Spleen (tissue), 7 donors: ENCODE data around the gene GRIK4.

Experiments
- POLR2A ChIP-seq, 3 donors: fragments of 450-650 bp; IDR thresholded peaks; one replicate each; pipeline ENCODE4 v1.5.1; 2017; ENCODE audit warnings: antibody characterized with exemption in 3 of 3, mild to moderate bottlenecking in 1 of 3
- POLR2AphosphoS5 ChIP-seq, 3 donors: sonication (generic); formaldehyde crosslinking; IDR thresholded peaks; one replicate each; pipeline ENCODE4 v1.5.1; 2017; ENCODE audit warnings: antibody characterized with exemption in 3 of 3
- TF ChIP-seq, protein P1 (sequence below), 11 experiments: fragments of 200-600 bp in 7 of 11; fragments of 450-650 bp in 4 of 11; sonication (generic) in 4 of 11; IDR thresholded peaks in 8 of 11; conservative IDR thresholded peaks in 3 of 11; 1 replicate in 7 of 11; 2 replicates in 4 of 11; pipeline versions ENCODE4 v1.4.0 to v1.8.0; 2016 to 2021; ENCODE audit warnings: antibody characterized with exemption in 11 of 11, inconsistent platforms in 4 of 11, mild to moderate bottlenecking in 1 of 11
- donor health status: DM: no; HTN: no; CAD: no; lungs with moderate emphysema.
- donor health status: DM: no; HTN: no; CAD: no.
- donor health status: DM: no; HTN: no; CAD: no.

- TF ChIP-seq, protein P1, sequence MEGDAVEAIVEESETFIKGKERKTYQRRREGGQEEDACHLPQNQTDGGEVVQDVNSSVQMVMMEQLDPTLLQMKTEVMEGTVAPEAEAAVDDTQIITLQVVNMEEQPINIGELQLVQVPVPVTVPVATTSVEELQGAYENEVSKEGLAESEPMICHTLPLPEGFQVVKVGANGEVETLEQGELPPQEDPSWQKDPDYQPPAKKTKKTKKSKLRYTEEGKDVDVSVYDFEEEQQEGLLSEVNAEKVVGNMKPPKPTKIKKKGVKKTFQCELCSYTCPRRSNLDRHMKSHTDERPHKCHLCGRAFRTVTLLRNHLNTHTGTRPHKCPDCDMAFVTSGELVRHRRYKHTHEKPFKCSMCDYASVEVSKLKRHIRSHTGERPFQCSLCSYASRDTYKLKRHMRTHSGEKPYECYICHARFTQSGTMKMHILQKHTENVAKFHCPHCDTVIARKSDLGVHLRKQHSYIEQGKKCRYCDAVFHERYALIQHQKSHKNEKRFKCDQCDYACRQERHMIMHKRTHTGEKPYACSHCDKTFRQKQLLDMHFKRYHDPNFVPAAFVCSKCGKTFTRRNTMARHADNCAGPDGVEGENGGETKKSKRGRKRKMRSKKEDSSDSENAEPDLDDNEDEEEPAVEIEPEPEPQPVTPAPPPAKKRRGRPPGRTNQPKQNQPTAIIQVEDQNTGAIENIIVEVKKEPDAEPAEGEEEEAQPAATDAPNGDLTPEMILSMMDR (IDR thresholded peaks at IDR 0.05 in 8 of 11, conservative IDR thresholded peaks at IDR 0.05 in 3 of 11) = no peak
- no peak for TF ChIP-seq POLR2A (IDR thresholded peaks at IDR 0.05)
- no peak for TF ChIP-seq POLR2AphosphoS5 (IDR thresholded peaks at IDR 0.05)
Observed at GRCh38 chr11:120626791-120627190, 115.2 kb downstream of the GRIK4 start.
